Suprapubic skin (tissue), 3 donors: ENCODE measurements around the gene CCL3.
"Not testable (repeated sequence)": the region's sequence is repeated elsewhere in the genome, so short reads cannot be mapped to it uniquely, and the experiment has no call there.

Experiments
- CTCF ChIP-seq, 2 donors: fragments of 200-600 bp in 1 of 2; fragments of 450-650 bp in 1 of 2; sonication (generic) in 1 of 2; IDR thresholded peaks; one replicate each; pipeline ENCODE4 v1.5.1; 2016 to 2019; ENCODE audit warnings: antibody characterized with exemption in 2 of 2, mild to moderate bottlenecking in 1 of 2, moderate library complexity in 1 of 2
- EP300 ChIP-seq: sonication (generic); formaldehyde crosslinking; IDR thresholded peaks from one replicate; pipeline ENCODE4 v1.6.1; 2017; ENCODE audit warnings: antibody characterized with exemption

GRCh38 chr17:36081681-36082471, 8.1 kb downstream of the CCL3 start:
- TF ChIP-seq CTCF (IDR thresholded peaks at IDR 0.05); EP300: not testable (repeated sequence)
